Loucy (cell line): ENCODE measurements around the gene IL36B.

ENCODE experiments used
- CTCF ChIP-seq: fragments of 200-600 bp; sonication (generic); conservative IDR thresholded peaks from 2 replicates; pipeline ENCODE4 v1.5.1; 2014; ENCODE audit warnings: mild to moderate bottlenecking, antibody characterized with exemption, low read length
- EZH2phosphoT487 ChIP-seq: fragments of 200-600 bp; IDR thresholded peaks from 2 replicates; pipeline ENCODE4 v1.6.1; 2018; ENCODE audit warnings: antibody characterized with exemption, mild to moderate bottlenecking, moderate library complexity, borderline replicate concordance

- no peak for TF ChIP-seq CTCF
- TF ChIP-seq EZH2phosphoT487 = no peak
Measured at GRCh38 chr2:113013336-113013661, 39.4 kb downstream of the IL36B start.
